IPS-18a (cell line): Measurements from ENCODE around the gene DDX39A.

ENCODE experiments used
- H3K27ac ChIP-seq: one replicate; pipeline ENCODE4 v1.5.1; 2013; ENCODE audit warnings: low read length
- H3K27me3 ChIP-seq: one replicate; pipeline ENCODE4 v1.6.1; 2013; ENCODE audit warnings: mild to moderate bottlenecking, low read length; ENCODE audit not compliant: control insufficient read depth, insufficient read depth
- H3K36me3 ChIP-seq: one replicate; pipeline ENCODE4 v1.6.1; 2013; ENCODE audit warnings: low read depth, low read length; ENCODE audit not compliant: control insufficient read depth
- H3K4me1 ChIP-seq: one replicate; pipeline ENCODE4 v1.6.1; 2013; ENCODE audit warnings: low read depth, low read length; ENCODE audit not compliant: control insufficient read depth
- H3K4me3 ChIP-seq: one replicate; pipeline ENCODE4 v1.5.1; 2013; ENCODE audit warnings: low read length
- H3K9ac ChIP-seq: one replicate; pipeline ENCODE4 v1.6.1; 2013; ENCODE audit warnings: mild to moderate bottlenecking, low read length, moderate library complexity
- H3K9me3 ChIP-seq: one replicate; pipeline ENCODE4 v1.6.1; 2013; ENCODE audit warnings: low read depth, low read length; ENCODE audit not compliant: control insufficient read depth

DDX39A gene

DNA sequence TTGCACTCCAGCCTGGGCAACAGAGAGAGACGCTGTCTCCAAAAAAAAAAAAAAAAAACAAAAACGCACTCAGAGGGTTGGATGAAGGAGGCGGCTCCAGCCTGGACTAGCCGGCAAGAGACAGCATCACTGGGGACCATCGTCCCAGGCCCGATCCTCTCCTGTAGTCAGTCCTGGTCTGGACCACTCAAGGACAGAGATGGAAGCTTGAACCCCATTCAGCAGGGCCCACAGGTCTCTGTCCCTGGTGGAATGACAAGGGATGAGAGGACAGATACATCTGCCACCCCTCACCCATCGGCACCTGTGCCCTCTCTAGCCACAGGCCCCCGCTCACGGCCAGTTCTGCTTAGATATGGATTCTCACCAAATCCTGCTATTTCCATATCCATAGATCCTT lies 23.9 kb downstream of the DDX39A start:
- H3K4me1 ChIP-seq: no peaks in the 10 kb centered on the region
- H3K9ac ChIP-seq: no peak overlapping the region
- H3K27ac ChIP-seq: no peak overlapping the region
- no peak overlapping the region for H3K4me3 ChIP-seq
- H3K36me3 ChIP-seq: no peaks in the 10 kb centered on the region
- no peaks in the 10 kb centered on the region for H3K27me3 ChIP-seq
- H3K9me3 ChIP-seq: no peaks in the 10 kb centered on the region

DNA sequence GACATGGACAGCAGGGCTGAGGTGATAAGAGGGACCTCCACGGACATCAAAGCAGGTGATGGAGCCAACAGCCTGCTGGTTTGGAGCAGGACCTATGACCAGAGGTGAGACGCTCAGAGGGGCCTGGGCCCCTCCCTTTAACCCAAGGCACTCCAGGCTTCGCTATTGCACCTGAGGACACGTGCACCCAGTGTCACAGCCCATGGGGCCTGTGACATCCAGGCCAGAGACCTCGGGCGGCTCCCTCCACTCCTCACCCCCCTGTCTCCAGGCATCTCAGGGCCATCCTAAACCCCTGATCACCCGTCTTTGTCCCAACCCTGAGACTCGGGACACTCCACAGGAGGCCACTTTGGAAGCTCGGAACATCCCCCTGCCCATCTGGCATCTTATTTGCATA lies 25.0 kb downstream of the DDX39A start:
- no peak overlapping the region for H3K4me3 ChIP-seq
- no peak overlapping the region for H3K27ac ChIP-seq
- no peaks in the 10 kb centered on the region for H3K36me3 ChIP-seq
- no peaks in the 10 kb centered on the region for H3K4me1 ChIP-seq
- H3K9me3 ChIP-seq: no peaks in the 10 kb centered on the region
- no peak overlapping the region for H3K9ac ChIP-seq
- no peaks in the 10 kb centered on the region for H3K27me3 ChIP-seq

DNA sequence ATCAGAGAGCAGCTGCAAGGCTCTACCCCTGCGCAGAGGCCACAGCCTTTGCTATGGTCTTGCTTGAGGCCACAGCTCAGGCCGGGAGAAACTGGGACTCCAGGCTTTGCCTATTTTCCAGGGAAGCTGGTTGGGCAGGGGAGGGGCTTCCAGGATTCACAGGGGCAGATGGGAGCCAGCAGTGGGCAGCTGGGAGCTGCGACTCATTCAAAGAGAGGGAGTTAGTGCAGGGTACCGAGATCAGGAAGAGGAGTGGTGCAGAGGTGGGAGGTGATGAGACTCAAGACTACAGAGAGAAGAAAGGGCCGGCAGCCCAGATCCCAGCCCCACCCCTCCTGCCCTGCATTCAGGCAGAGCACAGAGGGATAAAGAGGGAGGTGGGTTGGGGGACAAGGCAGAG lies 25.8 kb downstream of the DDX39A start:
- no peaks in the 10 kb centered on the region for H3K4me1 ChIP-seq
- H3K4me3 ChIP-seq: no peak overlapping the region
- no peak overlapping the region for H3K27ac ChIP-seq
- no peak overlapping the region for H3K9ac ChIP-seq
- no peaks in the 10 kb centered on the region for H3K9me3 ChIP-seq
- no peaks in the 10 kb centered on the region for H3K36me3 ChIP-seq
- no peaks in the 10 kb centered on the region for H3K27me3 ChIP-seq

DNA sequence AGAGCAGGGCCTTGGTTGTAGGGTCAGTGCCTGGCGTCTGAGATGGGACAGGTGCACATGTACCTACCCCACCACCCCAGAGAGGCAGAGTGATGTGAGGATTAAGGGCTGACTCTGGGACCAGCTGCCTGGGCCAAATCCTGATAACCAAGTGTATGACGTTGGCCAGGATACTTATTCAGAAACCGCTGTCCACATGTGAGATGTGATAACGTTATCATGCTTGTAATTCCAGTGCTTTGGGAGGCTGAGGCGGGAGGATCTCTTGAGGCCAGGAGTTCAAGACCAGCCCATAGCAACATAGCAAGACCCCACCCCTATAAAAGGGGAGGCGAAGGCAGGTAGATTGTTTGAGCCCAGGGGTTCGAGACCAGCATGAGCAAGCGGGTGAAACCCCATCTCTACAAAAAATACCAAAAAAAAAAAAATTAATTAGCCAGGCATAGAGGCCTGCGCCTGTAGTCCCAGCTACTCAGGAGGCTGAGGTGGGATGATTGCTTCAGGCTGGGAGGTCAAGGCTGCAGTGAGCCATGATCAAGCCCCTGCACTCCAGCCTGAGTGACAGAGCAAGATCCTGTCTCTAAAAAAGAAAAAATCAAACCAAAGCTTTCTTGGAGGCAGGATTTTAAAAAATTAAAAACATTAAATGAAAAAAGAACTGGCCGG lies 27.9 kb downstream of the DDX39A start:
- Histone ChIP-seq H3K4me3 (no peak overlapping the region), H3K27me3 (no peaks in the 10 kb centered on the region), H3K4me1 (no peaks in the 10 kb centered on the region), H3K36me3 (no peaks in the 10 kb centered on the region), H3K9ac (no peak overlapping the region), H3K27ac (no peak overlapping the region), H3K9me3 (no peaks in the 10 kb centered on the region)

DNA sequence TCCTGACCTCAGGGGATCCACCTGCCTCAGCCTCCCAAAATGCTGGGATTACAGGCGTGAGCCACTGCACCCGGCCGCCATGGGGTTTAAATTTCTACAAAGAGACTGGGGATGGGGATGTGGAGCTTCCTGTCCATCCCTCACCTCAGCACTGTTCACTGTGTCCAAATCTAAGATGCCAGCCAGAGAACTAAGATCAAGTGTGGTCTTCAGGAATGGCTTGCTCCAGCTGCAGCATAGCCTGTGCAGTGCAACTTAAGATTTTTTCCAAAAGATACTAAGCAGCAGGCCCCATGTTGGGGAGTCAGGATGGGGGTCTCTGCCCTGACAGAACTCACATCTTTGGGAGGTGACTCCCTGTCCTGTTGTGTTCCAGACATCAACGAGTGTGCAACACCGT lies 28.6 kb downstream of the DDX39A start:
- H3K27me3 ChIP-seq: no peaks in the 10 kb centered on the region
- H3K9ac ChIP-seq: no peak overlapping the region
- H3K36me3 ChIP-seq: no peaks in the 10 kb centered on the region

DNA sequence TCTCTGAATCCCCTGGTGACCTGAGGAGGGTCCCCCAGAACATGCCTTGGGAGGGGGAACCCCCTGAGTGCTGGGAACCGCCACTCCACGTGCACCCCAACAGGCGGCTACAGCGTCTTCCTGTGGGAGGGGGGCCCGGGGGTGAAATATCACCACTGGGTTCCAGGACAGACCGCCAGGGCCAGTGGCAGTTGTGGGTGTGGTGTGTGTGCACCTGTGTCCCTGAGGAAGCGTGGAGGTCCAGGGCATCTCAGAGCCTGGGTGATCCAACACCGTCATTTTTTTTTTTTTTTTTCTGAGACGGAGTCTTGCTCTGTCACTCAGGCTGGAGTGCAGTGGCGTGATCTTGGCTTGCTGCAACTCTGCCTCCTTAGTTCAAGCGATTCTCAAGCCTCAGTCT lies 33.6 kb downstream of the DDX39A start:
- no peak overlapping the region for H3K4me3 ChIP-seq
- no peak overlapping the region for H3K9ac ChIP-seq
- no peak overlapping the region for H3K27ac ChIP-seq
- no peaks in the 10 kb centered on the region for H3K36me3 ChIP-seq
- H3K4me1 ChIP-seq: peaks cover 3% of the 10 kb centered on the region
- H3K27me3 ChIP-seq: no peaks in the 10 kb centered on the region
- H3K9me3 ChIP-seq: no peaks in the 10 kb centered on the region

More for the DNA sequence above, 28.6 kb downstream of the DDX39A start:
- no peak overlapping the region for H3K27ac ChIP-seq
- no peaks in the 10 kb centered on the region for H3K4me1 ChIP-seq
- no peaks in the 10 kb centered on the region for H3K9me3 ChIP-seq
- H3K4me3 ChIP-seq: no peak overlapping the region

DNA sequence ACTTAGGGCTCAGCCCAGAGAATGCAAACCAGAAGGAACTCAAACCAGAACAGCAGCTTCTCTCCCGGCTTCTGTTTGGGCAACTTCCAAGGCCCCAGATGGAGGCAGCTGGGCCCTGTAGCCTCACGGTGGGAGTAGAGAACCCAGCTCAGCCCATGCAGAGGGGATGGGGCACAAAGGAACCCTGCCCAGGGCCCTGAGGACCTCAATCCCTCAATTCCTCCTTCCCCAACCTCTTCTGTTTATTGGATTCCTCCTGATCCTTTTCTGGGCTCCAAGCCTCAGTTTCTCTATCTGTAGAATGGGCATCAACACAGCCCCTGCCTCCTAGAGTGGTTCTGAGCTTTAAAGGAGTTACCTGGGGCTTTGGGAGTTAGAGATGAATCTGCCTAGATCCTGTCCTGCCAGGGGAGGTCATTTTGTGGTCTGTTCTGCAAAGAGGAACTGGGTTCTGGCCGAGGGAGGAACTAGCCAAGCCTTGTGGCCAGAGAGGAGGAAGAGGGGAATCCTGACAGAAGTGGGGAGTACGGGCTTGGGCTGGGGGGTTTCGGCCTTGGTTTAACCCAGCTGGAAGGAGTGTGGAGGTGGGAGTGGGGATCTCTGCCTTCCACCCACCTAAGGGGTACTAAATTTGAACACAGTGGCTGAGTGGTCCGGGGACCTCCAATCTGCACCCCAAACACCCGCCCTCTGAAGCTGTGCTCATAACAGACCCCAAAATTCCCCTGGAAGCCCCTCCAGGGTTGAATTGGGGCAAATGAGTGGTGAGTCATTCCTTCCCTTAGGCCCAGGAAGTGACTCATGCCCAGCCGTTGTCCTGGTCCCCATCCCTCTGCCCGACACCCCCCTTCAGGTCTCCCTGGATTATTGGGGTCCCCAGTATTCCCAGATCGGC lies 35.2 kb downstream of the DDX39A start:
- peaks cover 3% of the 10 kb centered on the region for H3K4me1 ChIP-seq
- no peak overlapping the region for H3K4me3 ChIP-seq
- no peak overlapping the region for H3K27ac ChIP-seq
- H3K9ac ChIP-seq: no peak overlapping the region
- H3K9me3 ChIP-seq: no peaks in the 10 kb centered on the region
- H3K36me3 ChIP-seq: no peaks in the 10 kb centered on the region
- no peaks in the 10 kb centered on the region for H3K27me3 ChIP-seq

DNA sequence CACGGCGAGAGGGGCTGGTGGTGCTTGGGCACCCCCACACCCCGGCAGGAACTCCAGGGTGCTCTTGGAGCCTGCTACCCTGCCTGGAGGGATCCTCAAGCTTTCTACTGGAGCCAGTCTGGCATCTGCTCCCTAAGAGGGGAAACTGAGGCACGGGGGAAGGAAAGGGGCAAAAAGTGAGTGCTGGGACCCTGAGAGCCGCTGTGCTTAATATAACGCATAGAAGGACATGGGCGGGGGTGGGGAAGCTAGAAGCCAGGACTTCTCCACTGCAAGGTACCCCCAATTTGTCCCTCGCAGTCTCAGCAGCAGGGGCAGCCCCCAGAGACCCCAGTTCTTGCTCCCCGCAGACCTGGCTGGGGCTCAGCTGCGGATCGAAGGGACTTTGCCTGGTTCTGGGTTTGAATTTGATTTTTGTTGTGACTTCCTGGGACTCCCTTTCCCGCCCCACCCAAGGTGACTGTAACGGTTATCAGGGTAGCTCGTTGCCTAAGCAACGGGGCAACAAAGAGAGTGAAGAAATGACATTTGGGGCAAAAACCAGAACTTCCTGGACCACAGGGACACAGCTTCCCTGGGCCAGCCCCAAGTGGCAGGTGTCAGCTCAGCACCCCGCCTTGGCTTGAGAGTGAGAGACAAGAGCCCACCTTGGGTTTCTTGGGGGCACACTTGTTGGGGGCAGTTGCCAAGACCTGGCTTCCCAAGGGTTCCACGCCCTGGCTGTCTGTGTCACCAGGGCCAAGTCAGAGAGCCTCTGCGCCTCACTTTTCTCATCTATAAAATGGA lies 37.3 kb downstream of the DDX39A start:
- Histone ChIP-seq H3K4me3 (peak overlapping the region; percentile 21), H3K4me1 (peaks cover 3% of the 10 kb centered on the region), H3K27ac (no peak overlapping the region)

DNA sequence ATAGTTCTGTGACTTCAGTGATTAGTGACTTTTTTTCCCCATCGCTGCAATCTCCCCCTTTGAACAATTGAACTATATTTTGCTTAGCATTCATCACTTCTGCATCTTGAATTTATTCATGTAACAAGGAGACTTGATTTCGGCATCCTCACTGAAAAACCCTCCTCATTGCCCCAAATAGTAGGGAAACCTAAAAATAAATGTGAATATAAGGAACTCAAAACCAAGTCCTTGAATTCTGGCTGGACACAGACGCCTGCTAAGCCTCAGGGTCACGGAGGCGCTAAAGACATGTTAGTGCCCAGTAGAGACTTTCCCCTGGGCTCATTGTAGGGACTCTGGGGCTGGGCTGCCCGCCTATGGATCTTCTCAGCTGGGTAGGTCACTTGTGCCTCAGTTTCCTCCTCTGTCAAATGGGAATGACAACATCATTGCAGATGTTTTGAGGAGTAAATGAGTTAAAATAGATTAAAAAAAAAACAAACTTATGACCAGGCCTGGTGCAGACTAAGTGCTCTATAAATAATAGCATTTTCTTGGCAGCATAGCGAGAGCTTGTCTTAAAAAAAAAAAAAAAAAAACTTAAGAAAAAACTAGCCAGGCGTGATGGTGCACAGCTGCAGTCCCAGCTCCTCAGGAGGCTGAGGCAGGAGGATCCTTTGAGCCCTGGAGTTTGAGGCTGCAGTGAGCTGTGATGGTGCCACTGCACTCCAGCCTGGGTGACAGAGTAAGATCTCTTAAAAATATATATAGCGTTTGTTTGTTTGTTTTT lies 39.7 kb downstream of the DDX39A start:
- no peaks in the 10 kb centered on the region for H3K27me3 ChIP-seq
- peaks cover 3% of the 10 kb centered on the region for H3K4me1 ChIP-seq
- H3K27ac ChIP-seq: no peak overlapping the region

More for the DNA sequence above, 37.3 kb downstream of the DDX39A start:
- H3K9ac ChIP-seq: no peak overlapping the region
- no peaks in the 10 kb centered on the region for H3K9me3 ChIP-seq
- H3K36me3 ChIP-seq: no peaks in the 10 kb centered on the region
- H3K27me3 ChIP-seq: no peaks in the 10 kb centered on the region

DNA sequence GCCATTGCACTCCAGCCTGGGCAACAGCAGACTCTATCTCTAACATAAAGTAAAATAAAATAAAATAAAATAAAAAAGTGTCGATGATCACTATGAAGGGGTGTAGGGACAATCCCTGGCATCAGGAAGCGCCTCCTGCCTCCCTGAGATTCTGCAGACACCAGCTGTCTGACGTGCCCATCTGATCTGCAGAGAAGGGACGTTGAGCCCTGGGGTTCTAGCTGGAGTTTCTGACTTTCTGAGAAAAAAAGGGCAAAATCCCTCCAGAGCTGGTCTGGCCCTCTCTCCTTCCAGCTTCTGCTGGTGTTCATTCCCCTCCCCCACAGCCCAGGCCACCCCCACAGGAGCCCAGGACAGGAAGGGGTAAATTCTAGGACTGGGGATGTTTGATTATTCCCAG lies 40.3 kb downstream of the DDX39A start:
- no peak overlapping the region for H3K9ac ChIP-seq
- no peak overlapping the region for H3K4me3 ChIP-seq
- H3K27ac ChIP-seq: no peak overlapping the region
- H3K4me1 ChIP-seq: peaks cover 3% of the 10 kb centered on the region
- H3K9me3 ChIP-seq: no peaks in the 10 kb centered on the region
- H3K27me3 ChIP-seq: no peaks in the 10 kb centered on the region
- no peaks in the 10 kb centered on the region for H3K36me3 ChIP-seq

More for the DNA sequence above, 39.7 kb downstream of the DDX39A start:
- Histone ChIP-seq H3K36me3 (no peaks in the 10 kb centered on the region), H3K9me3 (no peaks in the 10 kb centered on the region), H3K4me3 (no peak overlapping the region), H3K9ac (no peak overlapping the region)

DNA sequence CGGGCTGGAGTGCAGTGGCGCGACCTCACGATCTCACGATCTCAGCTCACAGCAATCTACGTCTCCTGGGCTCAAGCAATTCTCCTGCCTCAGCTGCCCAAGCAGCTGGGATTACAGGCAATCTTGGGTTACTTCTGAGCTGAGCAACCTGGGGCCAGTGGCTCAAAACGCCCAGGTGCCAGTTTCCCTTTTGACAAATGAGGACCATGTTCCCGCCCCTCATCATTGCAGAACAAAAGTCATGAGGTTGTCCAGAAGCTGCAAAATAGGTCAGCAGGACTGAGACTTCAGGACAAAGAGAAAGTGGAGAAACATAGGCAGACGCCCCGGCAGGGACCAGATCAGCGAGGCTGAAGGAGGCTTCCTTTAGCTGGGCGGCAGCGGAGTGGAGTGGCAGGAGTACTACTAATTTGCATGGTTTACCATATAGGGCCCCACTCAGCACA lies 41.2 kb downstream of the DDX39A start:
- H3K36me3 ChIP-seq: no peaks in the 10 kb centered on the region
- no peak overlapping the region for H3K9ac ChIP-seq
- H3K4me1 ChIP-seq: peaks cover 3% of the 10 kb centered on the region
- H3K27ac ChIP-seq: no peak overlapping the region
- H3K4me3 ChIP-seq: no peak overlapping the region
- no peaks in the 10 kb centered on the region for H3K27me3 ChIP-seq
- H3K9me3 ChIP-seq: no peaks in the 10 kb centered on the region
